AG09309 (cell line): ENCODE data around the gene FUBP1.

Source experiments
- DNase-seq: peaks from one replicate; pipeline ENCODE4 v3.0.0-alpha.2; 2010; ENCODE audit warnings: low read depth
- H3K4me3 ChIP-seq: 2 replicates; pipeline ENCODE4 v1.5.1; 2011; ENCODE audit warnings: mild to moderate bottlenecking, low read depth, low read length, moderate library complexity; ENCODE audit not compliant: control insufficient read depth
- TF ChIP-seq, protein P1 (sequence below): IDR thresholded peaks from 2 replicates; pipeline ENCODE4 v1.5.1; 2011; ENCODE audit warnings: mild to moderate bottlenecking, low read depth, low read length, inconsistent platforms; ENCODE audit not compliant: insufficient read depth, control insufficient read depth; ENCODE audit errors: missing control alignments

The FUBP1 gene

DNA sequence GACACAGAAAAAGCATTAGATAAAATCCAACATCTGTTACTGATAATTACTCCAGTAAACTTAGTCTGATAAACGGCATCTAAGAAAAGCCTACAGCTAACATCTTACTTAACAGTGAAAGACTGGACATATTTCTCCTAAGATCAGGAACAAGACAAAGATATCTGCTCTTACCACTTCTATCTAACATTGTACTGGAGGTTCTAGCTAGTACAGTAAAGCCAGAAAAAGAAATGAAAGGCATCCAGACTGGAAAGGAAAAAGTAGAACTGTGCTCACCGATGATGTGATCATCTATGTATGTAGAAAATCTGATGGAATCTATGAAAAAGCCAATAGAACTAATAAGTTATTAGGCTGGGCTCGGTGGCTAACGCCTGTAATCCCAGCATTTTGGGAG lies 68.8 kb downstream of the FUBP1 start:
- TF ChIP-seq, protein P1, sequence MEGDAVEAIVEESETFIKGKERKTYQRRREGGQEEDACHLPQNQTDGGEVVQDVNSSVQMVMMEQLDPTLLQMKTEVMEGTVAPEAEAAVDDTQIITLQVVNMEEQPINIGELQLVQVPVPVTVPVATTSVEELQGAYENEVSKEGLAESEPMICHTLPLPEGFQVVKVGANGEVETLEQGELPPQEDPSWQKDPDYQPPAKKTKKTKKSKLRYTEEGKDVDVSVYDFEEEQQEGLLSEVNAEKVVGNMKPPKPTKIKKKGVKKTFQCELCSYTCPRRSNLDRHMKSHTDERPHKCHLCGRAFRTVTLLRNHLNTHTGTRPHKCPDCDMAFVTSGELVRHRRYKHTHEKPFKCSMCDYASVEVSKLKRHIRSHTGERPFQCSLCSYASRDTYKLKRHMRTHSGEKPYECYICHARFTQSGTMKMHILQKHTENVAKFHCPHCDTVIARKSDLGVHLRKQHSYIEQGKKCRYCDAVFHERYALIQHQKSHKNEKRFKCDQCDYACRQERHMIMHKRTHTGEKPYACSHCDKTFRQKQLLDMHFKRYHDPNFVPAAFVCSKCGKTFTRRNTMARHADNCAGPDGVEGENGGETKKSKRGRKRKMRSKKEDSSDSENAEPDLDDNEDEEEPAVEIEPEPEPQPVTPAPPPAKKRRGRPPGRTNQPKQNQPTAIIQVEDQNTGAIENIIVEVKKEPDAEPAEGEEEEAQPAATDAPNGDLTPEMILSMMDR = no peak
- DNase-seq = no peak
- H3K4me3 ChIP-seq = no peak overlapping the region

DNA sequence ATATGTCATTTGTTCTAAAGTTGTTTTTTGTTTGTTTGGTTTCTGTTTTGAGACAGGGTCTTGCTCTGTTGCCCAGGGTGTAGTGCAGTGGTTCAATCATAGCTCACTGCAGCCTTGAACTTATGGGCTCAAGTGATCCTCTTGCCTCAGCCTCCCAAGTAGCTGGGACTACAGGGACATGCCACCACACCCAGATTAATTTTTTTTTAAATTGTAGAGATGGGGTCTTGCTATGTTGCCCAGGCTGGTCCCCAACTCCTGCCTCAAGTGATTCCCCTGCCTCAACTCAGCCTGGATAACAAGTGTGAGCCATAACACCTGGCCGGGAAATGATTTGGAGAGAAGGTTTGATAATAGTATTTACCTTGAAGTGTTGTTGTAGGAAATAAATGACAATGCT lies 72.2 kb downstream of the FUBP1 start:
- TF ChIP-seq, protein P1 = no peak
- DNase-seq = no peak
- H3K4me3 ChIP-seq = no peak overlapping the region

DNA sequence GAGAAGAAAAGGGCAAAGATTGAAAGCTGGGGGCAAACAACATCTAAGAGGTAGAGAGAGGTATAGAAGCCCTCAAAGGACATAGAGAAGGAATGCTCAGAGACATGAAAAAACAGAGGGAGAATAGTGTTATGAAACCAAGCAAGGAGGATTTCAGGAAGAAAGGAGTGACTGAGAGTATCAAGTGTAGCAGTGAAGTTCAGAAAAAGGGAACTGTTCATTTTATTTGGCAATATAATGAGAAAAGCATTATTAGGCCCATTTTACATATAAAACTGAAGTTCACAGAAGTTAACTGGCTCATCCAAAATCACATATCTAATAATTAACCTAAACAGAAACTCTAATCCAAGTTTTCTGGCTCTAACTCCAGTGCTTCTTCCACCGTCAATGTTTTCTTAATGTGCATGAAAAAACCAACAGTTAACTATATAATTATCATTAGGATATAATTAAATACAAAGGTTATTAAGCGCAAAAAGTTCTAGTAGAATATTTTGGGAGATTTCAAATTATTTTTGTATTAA lies 72.8 kb downstream of the FUBP1 start:
- TF ChIP-seq, protein P1 = no peak
- no peak for DNase-seq
- H3K4me3 ChIP-seq = no peak overlapping the region

DNA sequence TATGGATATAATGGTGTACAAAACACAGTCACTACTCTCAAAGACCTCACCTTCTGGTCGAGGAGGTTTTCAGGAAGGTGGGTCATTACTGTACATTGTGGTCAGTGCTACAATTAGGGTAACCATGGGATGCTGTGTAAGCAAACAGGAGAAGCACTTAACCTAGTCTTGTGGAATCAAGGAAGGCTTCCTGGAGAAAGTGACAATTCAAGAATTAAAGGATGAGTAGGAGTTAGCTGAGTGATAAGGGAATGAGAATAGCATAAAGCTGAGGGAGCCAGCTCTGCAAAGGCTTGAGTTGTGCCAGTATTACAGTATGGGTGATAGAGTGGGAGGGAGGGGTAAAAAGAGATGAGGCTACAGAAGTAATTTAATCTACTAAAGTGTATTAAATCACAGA lies 73.3 kb downstream of the FUBP1 start:
- TF ChIP-seq, protein P1 = no peak

DNA sequence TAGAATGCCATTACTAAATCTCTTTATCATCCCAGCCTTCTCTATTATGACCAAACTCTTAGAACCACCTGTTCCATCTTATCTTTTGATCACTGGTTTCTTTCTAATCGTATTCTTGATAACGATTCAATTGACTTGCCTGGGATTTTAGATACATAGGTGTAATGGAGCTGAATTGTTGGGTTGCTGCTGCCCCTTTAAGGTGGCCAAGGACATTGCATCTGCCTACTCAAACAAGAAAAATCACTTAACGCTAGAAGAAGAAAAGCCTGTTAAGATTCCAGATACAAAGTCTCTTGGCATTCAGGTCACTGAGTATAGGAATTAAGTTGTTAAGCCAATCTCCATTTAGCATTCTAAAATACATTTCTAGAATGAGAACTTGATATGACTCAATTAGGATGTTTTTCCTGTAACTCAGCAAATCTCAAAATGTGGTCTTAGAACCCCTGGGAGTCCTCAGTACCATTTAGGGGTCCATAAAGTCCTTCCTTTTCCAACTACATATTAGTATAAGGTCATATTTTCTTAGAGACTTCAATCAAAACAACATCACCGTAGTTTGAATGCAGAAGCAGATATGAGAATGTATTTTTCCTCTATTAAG lies 78.1 kb downstream of the FUBP1 start:
- TF ChIP-seq, protein P1 = peak; percentile 63
- DNase-seq = no peak
- H3K4me3 ChIP-seq = no peak overlapping the region

More for the DNA sequence above, 73.3 kb downstream of the FUBP1 start:
- no peak for DNase-seq
- no peak overlapping the region for H3K4me3 ChIP-seq

DNA sequence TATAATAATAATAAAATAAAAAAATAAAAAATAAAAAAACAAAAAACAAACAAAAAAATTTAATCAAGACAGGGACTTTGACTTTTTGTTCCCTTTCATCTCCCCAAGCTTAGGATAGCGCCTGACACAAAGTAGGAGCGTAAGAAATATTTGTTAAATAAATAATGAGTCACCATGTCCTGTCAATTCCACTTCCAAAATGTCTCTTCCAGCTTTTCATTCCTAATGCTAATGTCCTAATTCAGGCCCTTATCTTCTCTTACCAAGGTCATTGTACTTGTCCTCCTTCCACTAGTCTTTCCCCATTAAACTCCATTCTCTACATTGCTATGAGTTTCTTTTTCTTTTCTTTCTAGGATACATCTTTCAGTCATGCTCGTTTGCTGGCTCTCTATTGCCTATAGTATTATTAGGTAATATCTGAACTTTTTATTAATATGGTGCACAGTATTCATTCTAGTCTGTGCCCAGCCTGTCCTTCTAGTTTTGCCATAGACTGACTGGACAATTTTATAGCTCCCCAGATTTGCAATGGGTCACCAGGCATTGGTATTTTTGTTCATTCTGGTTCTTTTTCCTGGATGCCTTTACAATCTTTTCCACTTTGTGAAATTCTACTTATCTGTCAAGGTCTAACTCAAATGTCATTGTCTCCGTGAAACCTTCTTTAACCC lies 79.1 kb downstream of the FUBP1 start:
- no peak overlapping the region for H3K4me3 ChIP-seq
- no peak for DNase-seq
- TF ChIP-seq, protein P1 = no peak
